D721Med (cell line): Measurements from ENCODE around the gene MESP2.

ENCODE experiments used
- DNase-seq: peaks from one replicate; pipeline ENCODE4 v3.0.0; 2011; ENCODE audit warnings: low spot score; ENCODE audit not compliant: insufficient read length
- FAIRE-seq: peaks from 2 replicates; lab custom pipeline; 2011; peaks lifted over from hg19 to GRCh38; lab: Jason Lieb, UNC
- TF ChIP-seq, protein P1 (sequence below): IDR thresholded peaks from 2 replicates; pipeline ENCODE4 v1.5.1; 2012; ENCODE audit warnings: mild to moderate bottlenecking, control low read depth; ENCODE audit not compliant: insufficient read depth; ENCODE audit errors: missing control alignments

MESP2 gene

DNA sequence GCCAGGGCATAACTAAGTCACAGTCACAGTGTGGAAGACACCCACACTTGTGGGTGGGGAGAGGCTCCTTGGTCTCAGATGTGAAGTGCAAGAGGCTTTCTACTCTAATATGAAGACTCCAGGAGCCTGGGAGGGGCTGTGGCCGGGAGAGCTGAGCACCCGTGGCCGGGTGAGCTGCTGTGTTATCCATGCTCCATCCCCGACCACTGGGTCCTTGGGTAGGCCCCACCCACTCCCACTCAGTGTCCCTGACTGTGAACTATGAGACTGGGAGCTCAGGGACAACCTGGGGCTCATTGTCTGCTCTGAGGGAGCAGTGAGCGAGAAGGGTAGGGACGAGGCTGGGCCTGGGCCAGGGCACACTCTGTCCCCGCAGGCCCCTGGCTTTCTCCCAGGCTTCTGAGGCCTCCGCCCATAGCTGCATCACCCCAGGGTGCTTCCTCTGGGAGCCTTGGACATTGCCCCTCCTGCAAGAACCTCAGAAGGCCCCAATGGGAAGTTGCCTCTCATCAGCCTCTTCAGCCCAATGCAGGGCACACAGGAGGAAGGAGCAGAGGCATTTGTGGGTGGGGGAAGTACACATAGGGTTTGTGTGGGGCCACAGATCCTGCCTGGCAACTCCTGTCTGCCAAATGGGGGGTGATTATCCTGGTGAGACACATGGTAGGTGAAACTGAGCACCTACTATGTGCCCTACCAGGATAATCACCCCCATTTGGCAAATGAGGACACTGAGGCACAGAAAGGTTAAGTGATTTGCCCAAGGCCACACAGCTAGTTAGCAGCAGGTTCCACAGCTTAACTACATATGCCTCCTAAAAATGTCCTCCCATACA, 36.1 kb downstream of the MESP2 start:
- TF ChIP-seq, protein P1, sequence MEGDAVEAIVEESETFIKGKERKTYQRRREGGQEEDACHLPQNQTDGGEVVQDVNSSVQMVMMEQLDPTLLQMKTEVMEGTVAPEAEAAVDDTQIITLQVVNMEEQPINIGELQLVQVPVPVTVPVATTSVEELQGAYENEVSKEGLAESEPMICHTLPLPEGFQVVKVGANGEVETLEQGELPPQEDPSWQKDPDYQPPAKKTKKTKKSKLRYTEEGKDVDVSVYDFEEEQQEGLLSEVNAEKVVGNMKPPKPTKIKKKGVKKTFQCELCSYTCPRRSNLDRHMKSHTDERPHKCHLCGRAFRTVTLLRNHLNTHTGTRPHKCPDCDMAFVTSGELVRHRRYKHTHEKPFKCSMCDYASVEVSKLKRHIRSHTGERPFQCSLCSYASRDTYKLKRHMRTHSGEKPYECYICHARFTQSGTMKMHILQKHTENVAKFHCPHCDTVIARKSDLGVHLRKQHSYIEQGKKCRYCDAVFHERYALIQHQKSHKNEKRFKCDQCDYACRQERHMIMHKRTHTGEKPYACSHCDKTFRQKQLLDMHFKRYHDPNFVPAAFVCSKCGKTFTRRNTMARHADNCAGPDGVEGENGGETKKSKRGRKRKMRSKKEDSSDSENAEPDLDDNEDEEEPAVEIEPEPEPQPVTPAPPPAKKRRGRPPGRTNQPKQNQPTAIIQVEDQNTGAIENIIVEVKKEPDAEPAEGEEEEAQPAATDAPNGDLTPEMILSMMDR, result no peak
- DNase-seq (no peak), FAIRE-seq (no peak)

- FAIRE-seq (no peak), DNase-seq (no peak)
- TF ChIP-seq, protein P1, result no peak
These were observed 36.8 kb downstream of the MESP2 start for GRCh38 chr15:89812847-89813320.

- TF ChIP-seq, protein P1, result no peak
- no peak for DNase-seq
- FAIRE-seq, result no peak
These were observed 37.4 kb downstream of the MESP2 start for GRCh38 chr15:89813381-89814111.

DNA sequence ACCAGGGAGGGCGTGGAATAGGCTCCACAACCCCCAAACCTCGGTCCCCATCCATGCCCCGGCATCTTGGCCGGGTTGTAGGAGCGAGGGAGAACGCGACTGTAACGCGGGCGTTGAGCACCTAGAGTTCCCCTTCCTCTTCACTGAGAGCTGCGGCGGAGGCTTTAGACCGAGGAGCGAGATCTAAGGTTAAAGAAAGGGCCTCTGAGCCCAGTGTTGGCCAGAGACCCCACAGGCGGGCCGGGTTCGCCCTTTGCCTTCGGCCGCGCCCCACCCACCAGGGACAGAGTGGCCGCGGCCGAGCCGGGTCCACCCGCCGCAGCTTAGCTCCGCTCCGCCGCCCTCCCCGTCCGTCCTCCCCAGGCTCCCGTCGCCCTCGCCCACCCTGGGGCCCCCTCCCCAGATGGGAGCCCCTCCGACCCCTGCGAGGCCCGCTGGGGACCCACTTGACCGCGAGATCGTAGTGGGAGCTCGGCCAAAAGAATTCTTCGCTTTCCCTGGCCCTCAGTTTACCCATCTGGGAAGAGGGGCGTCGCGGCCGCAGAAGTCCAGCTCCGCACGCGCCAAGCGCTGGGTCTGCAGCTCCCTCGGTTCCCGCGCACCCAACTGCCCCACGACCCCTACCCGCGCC, 38.1 kb downstream of the MESP2 start:
- FAIRE-seq (no peak), DNase-seq (no peak)
- TF ChIP-seq, protein P1, result no peak

GRCh38 chr15:89815769-89816168, 39.6 kb downstream of the MESP2 start:
- FAIRE-seq (no peak), DNase-seq (no peak)
- TF ChIP-seq, protein P1, result no peak

GRCh38 chr15:89817701-89818280, 41.7 kb downstream of the MESP2 start:
- FAIRE-seq (no peak), DNase-seq (no peak)
- TF ChIP-seq, protein P1, result no peak
